Mucosa of rectum (tissue), 2 donors: Measurements from ENCODE around the gene NPFFR1.
"Not testable (repeated sequence)": the region's sequence is repeated elsewhere in the genome, so short reads cannot be mapped to it uniquely, and the experiment has no call there.

Experiments
- H3K27ac ChIP-seq, 2 donors: one replicate each; pipeline ENCODE4 v1.7.0; 2013; ENCODE audit warnings: inconsistent platforms in 2 of 2, low read depth in 2 of 2, low read length in 2 of 2
- H3K27me3 ChIP-seq, 2 donors: one replicate each; pipeline ENCODE4 v1.7.0; 2013; ENCODE audit warnings: low read length in 2 of 2; ENCODE audit not compliant: control insufficient read depth in 2 of 2, insufficient read depth in 2 of 2
- H3K36me3 ChIP-seq, 2 donors: one replicate each; pipeline ENCODE4 v1.7.0; 2013; ENCODE audit warnings: low read length in 2 of 2; ENCODE audit not compliant: control insufficient read depth in 2 of 2, insufficient read depth in 2 of 2
- H3K4me1 ChIP-seq, 2 donors: one replicate each; pipeline ENCODE4 v1.7.0; 2013; ENCODE audit warnings: low read length in 2 of 2, mild to moderate bottlenecking in 1 of 2; ENCODE audit not compliant: control insufficient read depth in 2 of 2, insufficient read depth in 2 of 2
- H3K4me3 ChIP-seq, 2 donors: one replicate each; pipeline ENCODE4 v1.7.0; 2013; ENCODE audit warnings: low read length in 2 of 2
- H3K9ac ChIP-seq, 2 donors: one replicate each; pipeline ENCODE4 v1.7.0; 2013; ENCODE audit warnings: low read length in 2 of 2, low read depth in 1 of 2, mild to moderate bottlenecking in 1 of 2
- H3K9me3 ChIP-seq, 2 donors: one replicate each; pipeline ENCODE4 v1.7.0; 2013; ENCODE audit warnings: low read length in 2 of 2; ENCODE audit not compliant: control insufficient read depth in 2 of 2
- donor health status: healthy.
- donor health status: Normal muscosa, but diverticular disease.

NPFFR1 gene

DNA sequence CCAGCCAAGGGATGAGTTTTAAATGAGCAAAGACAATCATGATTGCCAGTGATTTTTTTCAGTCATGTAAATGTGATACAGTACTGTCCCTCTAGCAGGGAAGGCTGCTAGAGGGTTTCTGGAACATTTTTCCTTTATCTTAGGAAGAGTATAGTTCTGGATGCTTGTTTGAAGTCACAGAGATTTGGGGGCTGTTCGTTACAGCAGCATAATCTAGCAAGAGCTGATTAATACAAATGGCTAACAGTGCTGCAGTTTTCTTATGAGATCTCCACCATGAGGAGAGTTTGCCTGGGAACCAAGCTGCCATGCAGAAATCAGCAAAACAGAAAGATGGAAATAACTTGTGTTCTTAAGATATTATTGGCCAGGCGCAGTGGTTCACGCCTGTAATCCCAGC, 42.7 kb downstream of the NPFFR1 start:
- H3K36me3 ChIP-seq: no peaks in the 10 kb centered on the region
- no peak overlapping the region for H3K4me3 ChIP-seq
- H3K9me3 ChIP-seq: no peaks in the 10 kb centered on the region
- H3K9ac ChIP-seq: no peak overlapping the region
- H3K27me3 ChIP-seq: no peaks in the 10 kb centered on the region
- H3K27ac ChIP-seq: no peak overlapping the region
- no peaks in the 10 kb centered on the region for H3K4me1 ChIP-seq

DNA sequence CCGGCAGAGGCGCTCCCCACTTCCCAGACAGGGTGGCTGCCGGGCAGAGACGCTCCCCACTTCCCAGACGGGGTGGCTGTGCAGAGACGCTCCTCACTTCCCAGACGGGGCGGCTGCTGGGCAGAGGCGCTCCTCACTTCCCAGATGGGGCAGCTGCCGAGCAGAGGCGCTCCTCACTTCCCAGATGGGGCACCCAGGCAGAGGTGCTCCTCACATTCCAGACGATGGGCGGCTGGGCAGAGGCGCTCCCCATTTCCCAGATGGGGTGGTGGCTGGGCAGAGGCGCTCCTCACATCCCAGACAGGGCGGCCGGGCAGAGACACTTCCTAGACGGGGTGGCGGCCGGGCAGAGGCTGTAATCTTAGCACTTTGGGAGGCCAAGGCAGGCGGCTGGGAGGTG, 43.8 kb downstream of the NPFFR1 start:
- not testable (repeated sequence) for H3K9ac ChIP-seq, H3K9me3 ChIP-seq, H3K4me3 ChIP-seq, H3K27me3 ChIP-seq, H3K27ac ChIP-seq, H3K4me1 ChIP-seq, H3K36me3 ChIP-seq

DNA sequence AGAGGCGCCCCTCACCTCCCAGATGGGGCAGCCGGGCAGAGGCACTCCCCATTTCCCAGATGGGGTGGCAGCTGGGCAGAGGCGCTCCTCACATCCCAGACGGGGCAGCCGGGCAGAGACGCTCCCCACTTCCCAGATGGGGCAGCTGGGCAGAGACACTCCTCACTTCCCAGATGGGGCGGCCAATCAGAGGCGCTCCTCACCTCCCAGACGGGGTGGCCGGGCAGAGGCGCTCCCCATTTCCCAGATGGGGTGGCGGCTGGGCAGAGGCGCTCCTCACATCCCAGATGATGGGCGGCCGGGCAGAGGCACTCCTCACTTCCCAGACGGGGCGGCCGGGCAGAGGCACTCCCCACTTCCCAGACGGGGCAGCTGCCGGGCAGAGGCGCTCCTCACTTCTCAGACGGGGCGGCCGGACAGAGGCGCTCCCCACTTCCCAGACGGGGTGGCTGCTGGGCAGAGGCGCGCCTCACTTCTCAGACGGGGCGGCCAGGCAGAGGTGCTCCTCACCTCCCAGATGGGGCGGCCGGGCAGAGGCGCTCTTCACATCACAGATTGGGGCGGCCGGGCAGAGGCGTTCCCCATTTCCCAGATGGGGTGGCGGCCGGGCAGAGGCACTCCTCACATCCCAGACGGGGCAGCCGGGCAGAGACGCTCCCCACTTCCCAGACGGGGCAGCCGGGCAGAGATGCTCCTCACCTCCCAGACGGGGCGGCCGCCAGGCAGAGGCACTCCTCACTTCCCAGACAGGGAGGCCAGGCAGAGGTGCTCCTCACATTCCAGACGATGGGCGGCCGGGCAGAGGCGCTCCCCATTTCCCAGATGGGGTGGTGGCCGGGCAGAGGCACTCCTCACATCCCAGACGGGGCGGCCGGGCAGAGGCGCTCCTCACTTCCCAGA, 44.5 kb downstream of the NPFFR1 start:
- H3K36me3 ChIP-seq, H3K27ac ChIP-seq, H3K27me3 ChIP-seq, H3K9me3 ChIP-seq, H3K4me1 ChIP-seq, H3K4me3 ChIP-seq, H3K9ac ChIP-seq: not testable (repeated sequence)

DNA sequence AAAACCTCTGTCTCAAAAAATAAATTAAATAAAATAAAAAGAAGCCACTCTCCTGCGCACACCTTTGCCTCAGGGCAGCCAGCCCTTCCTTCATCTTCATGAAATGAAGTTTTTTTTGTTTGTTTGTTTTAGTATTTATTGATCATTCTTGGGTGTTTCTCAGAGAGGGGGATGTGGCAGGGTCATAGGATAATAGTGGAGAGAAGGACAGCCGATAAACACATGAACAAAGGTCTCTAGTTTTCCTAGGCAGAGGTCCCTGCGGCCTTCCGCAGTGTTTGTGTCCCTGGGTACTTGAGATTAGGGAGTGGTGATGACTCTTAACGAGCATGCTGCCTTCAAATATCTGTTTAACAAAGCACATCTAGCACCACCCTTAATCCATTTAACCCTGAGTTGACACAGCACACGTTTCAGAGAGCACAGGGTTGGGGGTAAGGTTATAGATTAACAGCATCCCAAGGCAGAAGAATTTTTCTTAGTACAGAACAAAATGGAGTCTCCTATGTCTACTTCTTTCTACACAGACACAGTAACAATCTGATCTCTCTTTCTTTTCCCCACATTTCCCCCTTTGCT, 45.8 kb downstream of the NPFFR1 start:
- H3K9me3 ChIP-seq, H3K36me3 ChIP-seq, H3K4me3 ChIP-seq, H3K9ac ChIP-seq, H3K27ac ChIP-seq, H3K4me1 ChIP-seq, H3K27me3 ChIP-seq: not testable (repeated sequence)

DNA sequence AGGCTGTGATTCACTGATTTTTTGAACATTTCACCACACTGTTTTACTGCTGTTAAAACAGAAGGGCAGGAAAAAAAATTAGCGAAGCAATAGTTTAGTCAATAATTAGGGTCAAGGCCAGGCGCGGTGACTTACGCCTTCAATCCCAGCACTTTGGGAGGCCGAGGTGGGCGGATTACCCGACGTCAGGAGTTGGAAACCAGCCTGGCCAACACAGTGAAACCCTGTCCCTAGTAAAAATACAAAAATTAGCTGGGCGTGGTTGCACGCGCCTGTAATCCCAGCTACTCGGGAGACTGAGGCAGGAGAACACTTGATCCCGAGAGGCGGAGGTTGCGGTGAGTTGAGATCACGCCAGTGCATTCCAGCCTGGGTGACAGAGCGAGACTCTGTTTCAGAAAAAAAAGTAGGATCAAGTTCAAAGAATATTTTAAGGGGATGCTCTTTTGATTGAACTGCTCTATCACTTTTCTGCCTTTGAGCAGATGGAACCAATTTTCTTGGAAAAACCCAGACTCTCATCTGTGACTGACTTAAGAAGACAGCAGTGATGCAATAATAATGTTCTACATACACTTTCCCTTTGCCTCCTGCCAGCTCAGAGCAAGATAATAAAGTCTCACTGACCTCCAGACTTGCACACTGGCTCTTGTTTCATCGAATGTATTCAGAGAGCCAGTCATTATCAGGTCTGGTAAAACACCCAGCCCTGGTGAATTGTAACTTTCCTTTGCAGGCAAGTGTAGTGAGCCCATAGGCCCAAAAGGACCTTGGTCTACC, 48.9 kb downstream of the NPFFR1 start:
- Histone ChIP-seq H3K27me3 (no peaks in the 10 kb centered on the region), H3K4me3 (no peak overlapping the region), H3K9me3 (no peaks in the 10 kb centered on the region), H3K4me1 (peaks cover 6 to 8% of the 10 kb centered on the region in 2 donors), H3K9ac (no peak overlapping the region), H3K36me3 (no peaks in the 10 kb centered on the region), H3K27ac (no peak overlapping the region)

DNA sequence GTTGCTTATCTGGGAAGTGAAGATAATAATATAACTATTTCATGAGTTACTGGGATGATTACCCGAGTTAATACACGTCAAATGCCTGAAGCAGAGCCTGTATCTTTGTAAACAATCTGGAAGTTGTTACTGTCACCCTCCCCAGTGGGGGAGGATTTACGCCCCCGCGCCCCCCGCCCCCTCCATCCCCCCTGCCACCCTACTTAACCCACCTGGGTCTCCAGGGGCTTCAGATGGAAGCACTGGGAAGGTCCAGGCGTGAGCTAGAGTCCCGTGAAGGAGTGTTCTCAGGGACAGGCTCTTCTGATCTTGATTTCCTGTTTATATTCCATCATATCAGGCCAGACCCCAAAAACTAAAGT, 49.9 kb downstream of the NPFFR1 start:
- Histone ChIP-seq H3K4me1 (peaks cover 6 to 12% of the 10 kb centered on the region in 2 donors), H3K9ac (peak overlapping the region; percentile 92 to 98), H3K9me3 (no peaks in the 10 kb centered on the region), H3K27ac (peak overlapping the region; percentile 85 to 90), H3K4me3 (peak overlapping the region; percentile 79 to 89), H3K36me3 (no peaks in the 10 kb centered on the region), H3K27me3 (no peaks in the 10 kb centered on the region)

DNA sequence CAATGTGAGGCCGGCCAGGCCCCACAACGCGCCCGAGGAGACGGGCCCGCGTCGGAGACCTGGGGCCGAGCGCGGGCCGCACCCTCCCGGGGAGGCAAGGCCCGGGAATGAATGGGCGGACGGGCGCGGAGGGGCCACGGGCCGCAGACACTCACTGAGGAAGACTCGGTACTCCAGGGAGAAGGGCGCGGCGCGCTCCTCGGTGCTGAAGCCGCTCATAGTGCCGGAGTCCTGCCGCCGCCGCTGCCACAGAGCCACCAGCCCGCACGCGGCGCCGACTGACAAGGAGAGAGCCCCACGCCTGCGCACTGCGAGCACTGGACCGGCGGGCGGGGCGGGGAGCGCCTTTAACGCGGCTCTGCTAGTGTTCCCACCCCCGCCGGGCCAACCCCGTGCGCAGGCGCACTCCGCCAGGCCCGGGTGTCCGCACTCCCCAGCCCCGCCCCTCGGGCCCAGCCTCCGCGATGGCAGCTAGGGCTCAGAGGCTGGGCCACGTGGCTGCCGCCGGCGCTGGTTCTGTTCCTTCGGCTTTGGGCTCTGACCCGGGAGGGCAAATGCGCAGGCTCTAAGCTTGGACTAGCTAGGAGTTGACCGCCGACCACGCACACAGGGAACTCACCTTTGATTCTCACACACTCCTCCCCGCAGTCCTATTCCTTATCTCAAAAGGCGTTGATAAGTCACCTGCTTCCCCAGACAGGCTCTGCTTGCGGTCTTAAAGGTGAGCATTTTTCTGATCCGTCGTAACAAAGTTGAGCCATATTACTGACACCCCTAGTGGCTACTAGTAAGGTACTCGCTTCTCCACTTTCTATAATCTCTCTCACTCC, 50.5 kb downstream of the NPFFR1 start, which contains the start of gene PPA1:
Gene PPA1 (minus strand): TSS at position 321 of the 830 bp plus-strand sequence. CDS start 102 bp downstream, at position 219.
- H3K4me1 ChIP-seq: peaks cover 12 to 18% of the 10 kb centered on the region in 2 donors
- H3K36me3 ChIP-seq: no peaks in the 10 kb centered on the region
- H3K27ac ChIP-seq: peak within 1 kb of the TSS; percentile 90 to 95
- H3K27me3 ChIP-seq: no peaks in the 10 kb centered on the region
- peak within 1 kb of the TSS; percentile 92 to 98 for H3K9ac ChIP-seq
- no peaks in the 10 kb centered on the region for H3K9me3 ChIP-seq
- H3K4me3 ChIP-seq: peak within 1 kb of the TSS; percentile 79 to 89

DNA sequence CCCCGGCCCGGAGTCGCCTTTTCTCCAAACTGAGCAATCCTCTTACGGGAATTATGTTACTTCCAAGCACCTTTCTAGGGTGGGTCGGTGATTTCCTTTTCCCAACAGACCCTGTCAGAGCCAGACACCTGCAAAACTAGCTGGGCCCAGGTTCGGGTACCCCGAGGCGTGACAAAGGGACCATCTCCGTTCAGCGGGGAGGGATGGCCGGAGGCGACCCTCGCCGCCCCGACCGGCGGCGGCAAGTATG, 51.0 kb downstream of the NPFFR1 start:
- Histone ChIP-seq H3K9me3 (no peaks in the 10 kb centered on the region), H3K4me3 (peak overlapping the region; percentile 79 to 86), H3K9ac (peak overlapping the region; percentile 90 to 98), H3K4me1 (peaks cover 16 to 21% of the 10 kb centered on the region in 2 donors), H3K36me3 (no peaks in the 10 kb centered on the region), H3K27me3 (no peaks in the 10 kb centered on the region), H3K27ac (peak overlapping the region; percentile 90 to 95)

DNA sequence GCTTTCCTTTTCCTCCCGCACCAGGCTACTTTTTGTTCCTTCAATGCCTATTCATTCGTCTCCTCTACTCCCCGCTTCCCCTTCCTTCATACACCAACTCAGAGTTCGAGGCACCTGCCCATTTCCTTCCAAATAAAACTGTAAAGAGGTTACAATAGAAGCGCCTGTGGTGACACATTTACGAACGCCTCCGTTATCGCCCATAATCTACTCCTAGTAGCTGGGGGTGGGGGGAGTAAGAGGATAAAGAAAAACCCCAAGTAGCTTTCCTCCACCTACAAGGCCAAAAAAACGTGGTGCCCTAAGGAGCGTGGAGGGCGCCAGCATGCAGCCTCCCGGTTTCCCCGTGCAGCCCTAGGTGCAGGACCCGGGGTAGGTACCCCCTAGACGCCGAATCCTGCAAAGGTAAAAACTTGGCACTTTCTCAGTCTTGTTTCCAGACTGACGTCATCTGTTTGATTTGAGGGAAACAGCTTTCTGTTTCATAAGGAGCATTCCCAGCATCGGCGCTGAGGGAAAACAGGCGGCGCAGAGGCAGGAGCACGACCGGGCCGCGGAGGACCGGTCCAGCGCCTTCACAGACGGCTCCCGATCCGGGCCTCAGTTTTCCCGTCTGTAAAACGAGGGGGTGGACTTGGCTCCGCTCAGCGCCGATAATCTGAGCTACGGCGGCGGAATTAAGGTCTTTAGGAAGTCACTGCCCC, 51.5 kb downstream of the NPFFR1 start:
- Histone ChIP-seq H3K27ac (peak overlapping the region; percentile 90 to 95), H3K27me3 (no peaks in the 10 kb centered on the region), H3K4me3 (peak overlapping the region; percentile 79 to 86), H3K9ac (peak overlapping the region; percentile 90 to 98), H3K36me3 (no peaks in the 10 kb centered on the region), H3K9me3 (no peaks in the 10 kb centered on the region), H3K4me1 (peaks cover 16 to 24% of the 10 kb centered on the region in 2 donors)
